ENCODE results near the gene NFASC. TPM values are rescaled to one million over a fixed set of nuclear protein-coding genes. Genes with fewer than 3 reads are reported as not detected.

Gene NFASC
- total and polyA plus RNA-seq, 2 donors (not counting 3 experiments of a cell fraction or from before 2014, with no cell fraction given): not detected

- no peaks in the 10 kb centered on the region for H3K9me1 ChIP-seq (replicated peaks; ENCODE audit: control insufficient read depth, extremely low read depth, insufficient read depth, low read length)
- FAIRE-seq: no peak
- no peak overlapping the region for H2AFZ ChIP-seq (ENCODE audit: low read depth, low read length)
- no peaks in the 10 kb centered on the region for H3K79me2 ChIP-seq (ENCODE audit: control insufficient read depth, insufficient read depth, low read length)
- DNase-seq (ENCODE audit: low read depth, low spot score): no peak
- CTCF ChIA-PET: no interaction called here
- H3K4me2 ChIP-seq (ENCODE audit: insufficient read depth, low read length): no peak overlapping the region
- H3K27me3 ChIP-seq (ENCODE audit: control insufficient read depth in 2 of 2, insufficient read depth in 2 of 2, low read length in 2 of 2): peaks cover 0 to 4% of the 10 kb centered on the region in 2 experiments
- POLR2A ChIA-PET: no interaction called here
- dilution Hi-C loops (cut with MboI; ENCODE audit: extremely low pct_ligation_motif_present, low sequenced_read_pairs): no loop called here
- no peak overlapping the region for H3K9ac ChIP-seq (replicated peaks; ENCODE audit: extremely low read depth, insufficient read depth, low read length)
- H4K20me1 ChIP-seq (replicated peaks; ENCODE audit: control insufficient read depth, extremely low read depth, insufficient read depth, low read length): no peaks in the 10 kb centered on the region
- no peak overlapping the region for H3K27ac ChIP-seq (ENCODE audit: insufficient read depth, low read depth, low read length)
- no peaks in the 10 kb centered on the region for H3K36me3 ChIP-seq (ENCODE audit: control insufficient read depth in 2 of 2, extremely low read depth in 1 of 2, insufficient read depth in 2 of 2, low read length in 2 of 2)
- no peaks in the 10 kb centered on the region for H3K4me1 ChIP-seq (ENCODE audit: control insufficient read depth, extremely low read depth, insufficient read depth, low read length)
- TF ChIP-seq POLR2AphosphoS5 (IDR thresholded peaks at IDR 0.05; ENCODE audit: insufficient read depth, low read depth, low read length) (no peak), POLR2A (IDR thresholded peaks at IDR 0.05; ENCODE audit: low read depth, low read length) (no peak), MYC (IDR thresholded peaks at IDR 0.05; ENCODE audit: low read depth, low read length) (no peak), MAX (IDR thresholded peaks at IDR 0.05; ENCODE audit: insufficient read depth, insufficient read length) (no peak), CTCF (IDR thresholded peaks at IDR 0.05; ENCODE audit: extremely low read depth in 1 of 2, insufficient read depth in 1 of 2, low read depth in 1 of 2, low read length in 2 of 2) (no peak), GATA2 (IDR thresholded peaks at IDR 0.05; ENCODE audit: insufficient read depth, insufficient read length, low read depth, low read length) (no peak), FOS (IDR thresholded peaks at IDR 0.05; ENCODE audit: borderline replicate concordance, insufficient read depth, low read length) (no peak), EZH2 (IDR thresholded peaks at IDR 0.05; ENCODE audit: borderline replicate concordance, low read depth, low read length, severe bottlenecking) (no peak), JUN (IDR thresholded peaks at IDR 0.05; ENCODE audit: borderline replicate concordance, insufficient read depth, insufficient read length, low read depth) (no peak)
- intact Hi-C loops (cut with micrococcal nuclease): no loop called here
- no TSS peak for BruUV-seq (replicated peaks)
- no peak overlapping the region for H3K4me3 ChIP-seq (replicated peaks in 1 of 3; ENCODE audit: insufficient read depth in 1 of 3, low read depth in 1 of 3, low read length in 3 of 3)
- no peaks in the 10 kb centered on the region for H3K9me3 ChIP-seq (replicated peaks; ENCODE audit: control insufficient read depth, insufficient read depth, low read length)
Observed at GRCh38 chr1:204917802-204918201, 47.1 kb downstream of the NFASC start.
